ENCODE measurements around the gene RPS6KA2.
A peak's percentile ranks its signal among the peaks of the same experiment; 100 is the strongest.

The RPS6KA2 gene

GRCh38 chr6:166627033-166627874, at the start of gene RPS6KA2:
TSS of gene RPS6KA2 (minus strand) at chr6:166627251. CDS start at chr6:166627019, 232 bp downstream.
- peak; percentile 100 for DNase-seq

GRCh38 chr6:166676270-166676860, 49.3 kb upstream of the RPS6KA2 start:
- no peak for DNase-seq

GRCh38 chr6:166675736-166676135, 48.7 kb upstream of the RPS6KA2 start:
- DNase-seq, result no peak

- no peak for DNase-seq
These were observed 46.3 kb upstream of the RPS6KA2 start for GRCh38 chr6:166673309-166673708.

GRCh38 chr6:166672624-166673206, 45.7 kb upstream of the RPS6KA2 start:
- DNase-seq, result no peak

- no peak for DNase-seq
These were observed 45.1 kb upstream of the RPS6KA2 start for GRCh38 chr6:166672146-166672545.

GRCh38 chr6:166671434-166672081, 44.5 kb upstream of the RPS6KA2 start:
- DNase-seq, result no peak

- DNase-seq, result no peak
These were observed 43.8 kb upstream of the RPS6KA2 start for GRCh38 chr6:166670894-166671293.

- DNase-seq, result no peak
These were observed 43.0 kb upstream of the RPS6KA2 start for GRCh38 chr6:166670013-166670412.

GRCh38 chr6:166667796-166668610, 41.0 kb upstream of the RPS6KA2 start:
- no peak for DNase-seq

GRCh38 chr6:166664135-166664534, 37.1 kb upstream of the RPS6KA2 start:
- no peak for DNase-seq

- no peak for DNase-seq
These were observed 36.5 kb upstream of the RPS6KA2 start for GRCh38 chr6:166663568-166663967.

- no peak for DNase-seq
These were observed 35.6 kb upstream of the RPS6KA2 start for GRCh38 chr6:166662690-166663089.

GRCh38 chr6:166661327-166662085, 34.5 kb upstream of the RPS6KA2 start:
- DNase-seq, result no peak

GRCh38 chr6:166660157-166660688, 33.2 kb upstream of the RPS6KA2 start:
- no peak for DNase-seq

GRCh38 chr6:166659581-166659980, 32.5 kb upstream of the RPS6KA2 start:
- no peak for DNase-seq

GRCh38 chr6:166658792-166659150, 31.7 kb upstream of the RPS6KA2 start:
- no peak for DNase-seq

GRCh38 chr6:166658115-166658791, 31.2 kb upstream of the RPS6KA2 start:
- DNase-seq, result no peak

- no peak for DNase-seq
These were observed 30.5 kb upstream of the RPS6KA2 start for GRCh38 chr6:166657531-166657930.

GRCh38 chr6:166656230-166657151, 29.4 kb upstream of the RPS6KA2 start:
- no peak for DNase-seq

Measured in CD4-positive, alpha-beta T cell treated with Interleukin-21 for 1 hour (primary cell).